ENCODE results near the gene KLRF1.

DNA sequence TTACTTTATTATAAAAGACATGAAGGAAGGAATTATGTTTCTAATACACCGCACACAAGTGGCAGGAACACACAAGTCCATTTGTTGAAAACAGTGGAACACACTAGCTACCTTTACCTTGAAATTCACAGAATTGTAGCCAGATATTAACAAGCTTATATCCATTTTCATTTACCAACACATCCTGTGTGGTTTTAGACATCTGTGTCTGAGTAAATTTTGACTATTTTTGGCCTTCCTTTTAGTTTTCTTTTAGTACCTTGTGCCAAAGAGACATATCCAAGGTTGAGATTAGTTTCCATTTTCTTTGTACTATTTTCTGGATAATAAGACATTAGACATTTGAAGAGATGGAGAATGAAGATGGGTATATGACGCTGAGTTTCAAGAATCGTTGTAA lies 54.0 kb downstream of the KLRF1 start, which contains the start of gene KLRF2:
- no peak for TF ChIP-seq CTCF (IDR thresholded peaks at IDR 0.05; ENCODE audit: insufficient read depth, low read depth, low read length)
- TF ChIP-seq EZH2 (IDR thresholded peaks at IDR 0.05; ENCODE audit: insufficient read depth, low read length) = no peak
